Measurements from ENCODE around the gene WIPF1.

The WIPF1 gene

GRCh38 chr2:174634130-174635014, 36.8 kb upstream of the WIPF1 start:
- Histone ChIP-seq H3K79me1 (replicated peaks; ENCODE audit: low read length, poor library complexity, severe bottlenecking) (peaks cover 14% of the 10 kb centered on the region), H2BK15ac (ENCODE audit: low read depth, poor library complexity, severe bottlenecking) (peak overlapping the region; percentile 60), H3K4ac (ENCODE audit: low read depth in 1 of 2, low read length in 2 of 2) (peak overlapping the region; percentile 43 to 72), H3K27ac (ENCODE audit: low read length, poor library complexity, severe bottlenecking) (peak overlapping the region; percentile 61), H3K4me2 (ENCODE audit: low read length, poor library complexity, severe bottlenecking) (no peak overlapping the region), H3K36me3 (ENCODE audit: control insufficient read depth in 1 of 2, insufficient read depth in 2 of 2, low read depth in 1 of 2, low read length in 2 of 2) (peaks cover 0 to 2% of the 10 kb centered on the region in 2 experiments), H3K14ac (ENCODE audit: low read length in 2 of 2) (peak overlapping the region in 1 of 2 experiments; percentile 4), H3K9me3 (ENCODE audit: control insufficient read depth, low read length) (no peaks in the 10 kb centered on the region), H2BK120ac (ENCODE audit: low read depth, low read length) (no peak overlapping the region), H2AFZ (ENCODE audit: low read depth, low read length) (no peak overlapping the region), H3K9ac (ENCODE audit: low read length) (peak overlapping the region; percentile 88), H4K8ac (ENCODE audit: low read length) (peak overlapping the region; percentile 83), H3K4me3 (ENCODE audit: insufficient read depth in 1 of 2, low read depth in 1 of 2, low read length in 2 of 2) (peak overlapping the region in 1 of 2 experiments; percentile 58), H2BK12ac (ENCODE audit: low read length in 2 of 2) (peak overlapping the region in 1 of 2 experiments; percentile 18), H3K27me3 (ENCODE audit: control insufficient read depth in 1 of 2, insufficient read depth in 1 of 2, low read length in 2 of 2) (no peaks in the 10 kb centered on the region), H2AK5ac (ENCODE audit: low read length, severe bottlenecking) (peak overlapping the region; percentile 79), H3K4me1 (ENCODE audit: control insufficient read depth, insufficient read depth, low read depth, low read length) (peaks cover 9% of the 10 kb centered on the region), H3K23ac (ENCODE audit: low read length in 2 of 2) (no peak overlapping the region), H2BK5ac (ENCODE audit: low read depth, low read length, poor library complexity, severe bottlenecking) (no peak overlapping the region), H4K91ac (ENCODE audit: low read length) (peak overlapping the region; percentile 76), H3K18ac (ENCODE audit: low read depth in 1 of 2, low read length in 2 of 2) (peak overlapping the region; percentile 2 to 59)
- WGBS: 76% methylated on average over 13 of the region's 13 CpGs
- peak; percentile 24 for DNase-seq

DNA sequence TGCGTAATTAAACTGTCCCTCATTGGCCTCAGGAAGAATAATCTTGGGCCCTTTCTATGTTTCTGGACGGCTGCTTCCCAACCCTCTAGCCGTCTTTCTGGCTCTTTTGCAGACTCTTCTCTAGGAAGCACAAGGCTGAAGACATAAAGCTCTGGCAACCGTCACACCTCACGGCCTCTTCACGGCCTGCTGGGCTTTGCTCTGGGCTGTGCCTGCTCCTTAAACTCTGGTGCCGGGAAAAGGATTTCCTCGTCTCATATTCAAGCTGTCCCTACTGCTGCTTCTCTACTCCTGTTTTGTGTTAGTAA, 36.0 kb upstream of the WIPF1 start:
- H4K8ac ChIP-seq (ENCODE audit: low read length): peak overlapping the region; percentile 45
- H3K27me3 ChIP-seq (ENCODE audit: control insufficient read depth in 1 of 2, insufficient read depth in 1 of 2, low read length in 2 of 2): no peaks in the 10 kb centered on the region
- peak overlapping the region in 1 of 2 experiments; percentile 78 for H3K4ac ChIP-seq (ENCODE audit: low read depth in 1 of 2, low read length in 2 of 2)
- peak overlapping the region; percentile 36 for H3K27ac ChIP-seq (ENCODE audit: low read length, poor library complexity, severe bottlenecking)
- no peak overlapping the region for H2BK12ac ChIP-seq (ENCODE audit: low read length in 2 of 2)
- H3K9ac ChIP-seq (ENCODE audit: low read length): peak overlapping the region; percentile 88
- no peak overlapping the region for H2BK5ac ChIP-seq (ENCODE audit: low read depth, low read length, poor library complexity, severe bottlenecking)
- no peak overlapping the region for H2BK120ac ChIP-seq (ENCODE audit: low read depth, low read length)
- H3K36me3 ChIP-seq (ENCODE audit: control insufficient read depth in 1 of 2, insufficient read depth in 2 of 2, low read depth in 1 of 2, low read length in 2 of 2): peaks cover 0 to 2% of the 10 kb centered on the region in 2 experiments
- peak overlapping the region in 1 of 2 experiments; percentile 58 for H3K4me3 ChIP-seq (ENCODE audit: insufficient read depth in 1 of 2, low read depth in 1 of 2, low read length in 2 of 2)
- H3K14ac ChIP-seq (ENCODE audit: low read length in 2 of 2): no peak overlapping the region
- WGBS: 29% methylated on average over 6 of the region's 8 CpGs
- H3K23ac ChIP-seq (ENCODE audit: low read length in 2 of 2): no peak overlapping the region
- no peak overlapping the region for H2BK15ac ChIP-seq (ENCODE audit: low read depth, poor library complexity, severe bottlenecking)
- no peak overlapping the region for H4K91ac ChIP-seq (ENCODE audit: low read length)
- no peak overlapping the region for H2AFZ ChIP-seq (ENCODE audit: low read depth, low read length)
- DNase-seq: no peak
- peaks cover 9% of the 10 kb centered on the region for H3K4me1 ChIP-seq (ENCODE audit: control insufficient read depth, insufficient read depth, low read depth, low read length)
- no peaks in the 10 kb centered on the region for H3K9me3 ChIP-seq (ENCODE audit: control insufficient read depth, low read length)
- H3K4me2 ChIP-seq (ENCODE audit: low read length, poor library complexity, severe bottlenecking): no peak overlapping the region
- peak overlapping the region in 1 of 2 experiments; percentile 2 for H3K18ac ChIP-seq (ENCODE audit: low read depth in 1 of 2, low read length in 2 of 2)
- H2AK5ac ChIP-seq (ENCODE audit: low read length, severe bottlenecking): no peak overlapping the region
- peaks cover 14% of the 10 kb centered on the region for H3K79me1 ChIP-seq (replicated peaks; ENCODE audit: low read length, poor library complexity, severe bottlenecking)

- peaks cover 9% of the 10 kb centered on the region for H3K4me1 ChIP-seq (ENCODE audit: control insufficient read depth, insufficient read depth, low read depth, low read length)
- peak overlapping the region in 1 of 2 experiments; percentile 58 for H3K4me3 ChIP-seq (ENCODE audit: insufficient read depth in 1 of 2, low read depth in 1 of 2, low read length in 2 of 2)
- H2BK120ac ChIP-seq (ENCODE audit: low read depth, low read length): peak overlapping the region; percentile 42
- peak overlapping the region; percentile 36 for H3K27ac ChIP-seq (ENCODE audit: low read length, poor library complexity, severe bottlenecking)
- no peak overlapping the region for H3K23ac ChIP-seq (ENCODE audit: low read length in 2 of 2)
- no peaks in the 10 kb centered on the region for H3K9me3 ChIP-seq (ENCODE audit: control insufficient read depth, low read length)
- peak overlapping the region in 1 of 2 experiments; percentile 78 for H3K4ac ChIP-seq (ENCODE audit: low read depth in 1 of 2, low read length in 2 of 2)
- H2BK12ac ChIP-seq (ENCODE audit: low read length in 2 of 2): no peak overlapping the region
- H3K79me1 ChIP-seq (replicated peaks; ENCODE audit: low read length, poor library complexity, severe bottlenecking): peaks cover 18% of the 10 kb centered on the region
- H3K18ac ChIP-seq (ENCODE audit: low read depth in 1 of 2, low read length in 2 of 2): peak overlapping the region in 1 of 2 experiments; percentile 78
- H3K27me3 ChIP-seq (ENCODE audit: control insufficient read depth in 1 of 2, insufficient read depth in 1 of 2, low read length in 2 of 2): no peaks in the 10 kb centered on the region
- no peak overlapping the region for H2AFZ ChIP-seq (ENCODE audit: low read depth, low read length)
- no peak overlapping the region for H3K4me2 ChIP-seq (ENCODE audit: low read length, poor library complexity, severe bottlenecking)
- H3K36me3 ChIP-seq (ENCODE audit: control insufficient read depth in 1 of 2, insufficient read depth in 2 of 2, low read depth in 1 of 2, low read length in 2 of 2): peaks cover 2 to 3% of the 10 kb centered on the region in 2 experiments
- H2BK5ac ChIP-seq (ENCODE audit: low read depth, low read length, poor library complexity, severe bottlenecking): no peak overlapping the region
- no peak overlapping the region for H2AK5ac ChIP-seq (ENCODE audit: low read length, severe bottlenecking)
- H4K8ac ChIP-seq (ENCODE audit: low read length): peak overlapping the region; percentile 74
- peak overlapping the region; percentile 88 for H3K9ac ChIP-seq (ENCODE audit: low read length)
- H4K91ac ChIP-seq (ENCODE audit: low read length): no peak overlapping the region
- no peak overlapping the region for H2BK15ac ChIP-seq (ENCODE audit: low read depth, poor library complexity, severe bottlenecking)
- peak; percentile 47 for DNase-seq
- H3K14ac ChIP-seq (ENCODE audit: low read length in 2 of 2): no peak overlapping the region
- WGBS: 39% methylated on average over 6 of the region's 7 CpGs
These were observed 35.4 kb upstream of the WIPF1 start for GRCh38 chr2:174632841-174633622.
